Lower leg skin (tissue), 4 donors: ENCODE measurements around the gene SPNS2. TPM values are rescaled to one million over a fixed set of nuclear protein-coding genes. Genes with fewer than 3 reads are reported as not detected.

Experiments
- DNase-seq, 2 donors: peaks; one replicate each; pipeline ENCODE4 v3.0.0-alpha.2; 2019; ENCODE audit warnings: low spot score in 2 of 2
- H3K4me3 ChIP-seq: fragments of 200-600 bp; sonication (generic); 2 replicates; pipeline ENCODE4 v1.5.1; 2017; ENCODE audit warnings: mild to moderate bottlenecking, low read depth; ENCODE audit not compliant: poor library complexity, severe bottlenecking
- POLR2A ChIP-seq, 2 donors: fragments of 450-650 bp; IDR thresholded peaks; one replicate each; pipeline ENCODE4 v1.6.1; 2016 to 2017; ENCODE audit warnings: antibody characterized with exemption in 2 of 2, mild to moderate bottlenecking in 1 of 2, moderate library complexity in 1 of 2
- WGBS, 2 donors: methylation state at CpG; one replicate each; pipeline ENCODE4 v1.1.5; 2018; 5-methylcytosine and 5-hydroxymethylcytosine counted together
- intact Hi-C: fragments of 100-400 bp; cut with DNase I; formaldehyde crosslinking; loops from one replicate; pipeline ENCODE4 v1.15.0; 2023; ENCODE audit warnings: low total_unique reads
- total RNA-seq, 4 donors: library from RNA; depleted of rRNA; stranded (reverse); fragments of >200 nt; gene quantifications; one replicate each; pipeline ENCODE4 v1.1.0, GENCODE V29; 2016
- TF ChIP-seq, protein P1 (sequence below), 3 donors: fragments of 450-650 bp; IDR thresholded peaks; one replicate each; pipeline ENCODE4 v1.5.1; 2016; ENCODE audit warnings: antibody characterized with exemption in 3 of 3, mild to moderate bottlenecking in 3 of 3, moderate library complexity in 2 of 3

The SPNS2 gene
- total RNA-seq, 4 donors from 2014 or later: 74.9 to 132 (median 87.5) TPM

DNA sequence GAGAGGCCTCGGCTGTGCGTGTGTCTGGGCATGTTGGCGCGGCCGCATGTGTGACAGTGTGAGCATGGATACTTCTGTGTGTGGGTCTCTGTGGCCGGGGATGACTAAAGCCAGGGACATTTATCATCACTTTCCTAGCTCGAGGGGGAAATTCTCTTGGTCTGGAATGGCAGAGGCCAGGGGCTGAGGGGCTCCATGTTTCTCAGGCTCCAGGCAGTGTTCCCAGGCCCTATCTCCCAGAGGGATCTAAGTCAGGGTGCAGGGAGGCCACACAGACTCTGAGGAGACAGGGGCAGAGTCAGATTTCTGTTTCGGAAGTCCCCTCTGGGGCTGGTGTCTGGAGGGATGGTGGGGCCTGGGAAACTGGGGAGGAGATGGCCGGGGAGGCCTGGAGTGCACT lies 23.7 kb upstream of the SPNS2 start:
- no peak for DNase-seq
- no peak overlapping the region for H3K4me3 ChIP-seq
- no peak for TF ChIP-seq POLR2A (IDR thresholded peaks at IDR 0.05)
- TF ChIP-seq, protein P1, sequence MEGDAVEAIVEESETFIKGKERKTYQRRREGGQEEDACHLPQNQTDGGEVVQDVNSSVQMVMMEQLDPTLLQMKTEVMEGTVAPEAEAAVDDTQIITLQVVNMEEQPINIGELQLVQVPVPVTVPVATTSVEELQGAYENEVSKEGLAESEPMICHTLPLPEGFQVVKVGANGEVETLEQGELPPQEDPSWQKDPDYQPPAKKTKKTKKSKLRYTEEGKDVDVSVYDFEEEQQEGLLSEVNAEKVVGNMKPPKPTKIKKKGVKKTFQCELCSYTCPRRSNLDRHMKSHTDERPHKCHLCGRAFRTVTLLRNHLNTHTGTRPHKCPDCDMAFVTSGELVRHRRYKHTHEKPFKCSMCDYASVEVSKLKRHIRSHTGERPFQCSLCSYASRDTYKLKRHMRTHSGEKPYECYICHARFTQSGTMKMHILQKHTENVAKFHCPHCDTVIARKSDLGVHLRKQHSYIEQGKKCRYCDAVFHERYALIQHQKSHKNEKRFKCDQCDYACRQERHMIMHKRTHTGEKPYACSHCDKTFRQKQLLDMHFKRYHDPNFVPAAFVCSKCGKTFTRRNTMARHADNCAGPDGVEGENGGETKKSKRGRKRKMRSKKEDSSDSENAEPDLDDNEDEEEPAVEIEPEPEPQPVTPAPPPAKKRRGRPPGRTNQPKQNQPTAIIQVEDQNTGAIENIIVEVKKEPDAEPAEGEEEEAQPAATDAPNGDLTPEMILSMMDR (IDR thresholded peaks at IDR 0.05): no peak
- intact Hi-C loops: no loop called here
- WGBS, 2 donors: 80 to 81% methylated on average over 9 of the region's 9 CpGs

DNA sequence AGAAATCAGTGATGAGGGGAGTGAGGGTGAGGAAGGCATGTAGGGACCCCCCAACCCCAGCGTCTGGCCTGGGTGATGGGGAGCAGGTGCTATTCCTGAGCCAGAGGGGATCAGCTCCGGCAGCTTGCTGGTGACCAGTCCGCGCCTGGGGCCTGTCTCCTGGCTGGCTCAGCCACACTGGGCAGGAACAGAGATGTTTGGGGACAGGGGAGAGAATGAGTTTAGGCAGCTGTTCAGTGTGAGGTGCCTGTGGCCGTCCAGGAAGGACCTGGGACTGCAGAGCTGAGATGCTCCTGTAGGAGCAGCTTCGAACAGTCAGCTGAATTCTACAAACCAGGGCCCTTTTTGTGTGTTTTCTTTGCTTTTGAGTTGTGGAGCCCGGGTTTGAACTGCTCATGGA lies 23.2 kb upstream of the SPNS2 start:
- no peak overlapping the region for H3K4me3 ChIP-seq
- TF ChIP-seq POLR2A (IDR thresholded peaks at IDR 0.05): no peak
- TF ChIP-seq, protein P1 (IDR thresholded peaks at IDR 0.05): no peak
- no peak for DNase-seq
- intact Hi-C loops: no loop called here
- WGBS, 2 donors: 66 to 84% methylated on average over 7 of the region's 7 CpGs

DNA sequence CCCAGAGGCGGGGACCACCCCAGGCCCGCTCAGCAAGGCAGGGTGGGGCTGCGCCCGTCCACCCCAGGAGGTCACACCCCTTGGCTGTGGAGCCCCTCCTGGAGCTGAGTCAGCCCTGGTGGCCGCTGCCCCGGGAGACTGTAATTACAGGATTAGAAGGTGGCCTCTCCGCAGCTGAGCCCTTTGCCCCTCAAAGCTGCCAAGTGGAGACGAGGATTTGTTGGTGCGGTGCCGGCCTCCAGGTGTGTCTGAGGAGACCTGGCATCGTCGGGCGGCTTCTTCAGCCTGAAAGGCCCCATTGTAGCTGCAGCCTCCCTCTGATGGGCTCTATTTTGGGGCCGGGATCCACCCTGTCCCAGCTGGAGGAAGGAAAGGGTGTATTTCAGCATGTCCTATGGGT lies 22.7 kb upstream of the SPNS2 start:
- intact Hi-C loops: no loop called here
- WGBS, 2 donors: 62 to 64% methylated on average over 11 to 14 of the region's 14 CpGs
- no peak for TF ChIP-seq POLR2A (IDR thresholded peaks at IDR 0.05)
- TF ChIP-seq, protein P1 (IDR thresholded peaks at IDR 0.05): no peak
- no peak for DNase-seq
- H3K4me3 ChIP-seq: no peak overlapping the region

DNA sequence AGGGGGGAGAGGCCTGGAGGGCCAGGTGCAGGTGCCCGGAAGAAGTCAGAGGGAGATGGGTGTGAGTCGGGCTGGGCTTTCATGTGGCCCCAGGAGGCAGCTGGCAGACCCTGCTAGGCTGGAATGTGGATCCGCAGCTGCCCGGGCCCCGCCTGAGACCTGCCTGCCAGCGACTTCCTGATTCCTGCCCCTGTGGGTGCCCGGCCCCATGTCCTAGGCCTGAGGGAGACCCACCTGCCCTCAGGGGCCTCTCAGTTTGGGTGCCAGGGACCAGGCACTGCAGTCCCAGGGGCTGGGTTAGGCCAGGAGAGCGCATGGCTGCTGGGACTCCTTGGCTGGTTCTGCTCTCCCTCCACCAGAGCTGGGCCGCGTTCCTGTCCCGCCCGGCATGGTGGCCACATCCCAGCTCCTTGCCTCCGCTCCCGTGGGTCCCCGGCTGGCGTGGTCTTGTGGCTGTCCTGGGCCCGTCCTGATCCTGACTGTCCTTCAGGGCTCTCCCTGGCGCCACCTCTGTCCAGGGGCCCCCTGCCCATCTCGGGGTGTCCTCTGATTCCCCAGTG lies 22.1 kb upstream of the SPNS2 start:
- intact Hi-C loops: no loop called here
- no peak for TF ChIP-seq POLR2A (IDR thresholded peaks at IDR 0.05)
- TF ChIP-seq, protein P1 (IDR thresholded peaks at IDR 0.05): no peak
- WGBS, 2 donors: 60 to 63% methylated on average over 3 to 18 of the region's 19 CpGs
- DNase-seq: no peak
- no peak overlapping the region for H3K4me3 ChIP-seq

DNA sequence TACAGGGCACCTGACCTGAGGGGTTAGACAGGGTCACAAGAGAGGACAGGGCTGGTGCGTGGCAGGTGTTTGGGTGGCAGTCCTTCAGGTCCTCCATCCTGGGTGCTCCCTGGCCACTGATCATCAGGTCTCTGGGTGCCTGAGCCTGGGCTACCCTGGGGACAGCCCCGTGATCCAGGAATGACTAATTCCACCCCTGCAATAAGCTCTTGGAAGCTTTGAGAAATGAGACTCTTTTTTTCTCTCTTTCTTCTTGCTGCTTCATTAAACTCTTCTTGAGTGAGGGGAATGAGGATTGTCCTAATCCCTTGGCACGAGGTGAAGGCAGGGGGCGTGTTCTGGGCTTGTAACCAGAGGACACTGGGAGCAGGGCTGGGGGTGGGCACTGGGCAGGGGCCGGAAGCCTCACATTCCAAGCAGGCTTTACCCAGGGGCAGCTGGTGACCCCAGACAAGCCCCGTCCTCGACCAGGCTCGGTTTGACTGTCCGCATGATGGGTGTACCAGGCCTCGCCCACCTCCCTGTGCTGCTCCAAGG lies 21.4 kb upstream of the SPNS2 start:
- no peak overlapping the region for H3K4me3 ChIP-seq

More for the DNA sequence above, 21.4 kb upstream of the SPNS2 start:
- no peak for DNase-seq
- TF ChIP-seq, protein P1 (IDR thresholded peaks at IDR 0.05): no peak
- no peak for TF ChIP-seq POLR2A (IDR thresholded peaks at IDR 0.05)
- WGBS, 2 donors: 69 to 76% methylated on average over 5 to 10 of the region's 10 CpGs
- intact Hi-C loops: no loop called here
